GM21619 (cell line): ENCODE data around the gene MIGA1.
A peak's percentile ranks its signal among the peaks of the same experiment; 100 is the strongest.
"Not testable (repeated sequence)": the region's sequence is repeated elsewhere in the genome, so short reads cannot be mapped to it uniquely, and the experiment has no call there.

Experiments
- ATAC-seq: cut with Tn5 transposase; IDR thresholded peaks from one replicate; pipeline ENCODE4 v1.9.1; 2021; ENCODE audit not compliant: unreplicated experiment

Gene MIGA1

GRCh38 chr1:77905603-77906002, 126.2 kb downstream of the MIGA1 start:
- ATAC-seq = no peak

DNA sequence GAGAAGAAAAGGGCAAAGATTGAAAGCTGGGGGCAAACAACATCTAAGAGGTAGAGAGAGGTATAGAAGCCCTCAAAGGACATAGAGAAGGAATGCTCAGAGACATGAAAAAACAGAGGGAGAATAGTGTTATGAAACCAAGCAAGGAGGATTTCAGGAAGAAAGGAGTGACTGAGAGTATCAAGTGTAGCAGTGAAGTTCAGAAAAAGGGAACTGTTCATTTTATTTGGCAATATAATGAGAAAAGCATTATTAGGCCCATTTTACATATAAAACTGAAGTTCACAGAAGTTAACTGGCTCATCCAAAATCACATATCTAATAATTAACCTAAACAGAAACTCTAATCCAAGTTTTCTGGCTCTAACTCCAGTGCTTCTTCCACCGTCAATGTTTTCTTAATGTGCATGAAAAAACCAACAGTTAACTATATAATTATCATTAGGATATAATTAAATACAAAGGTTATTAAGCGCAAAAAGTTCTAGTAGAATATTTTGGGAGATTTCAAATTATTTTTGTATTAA, 126.6 kb downstream of the MIGA1 start:
- no peak for ATAC-seq

DNA sequence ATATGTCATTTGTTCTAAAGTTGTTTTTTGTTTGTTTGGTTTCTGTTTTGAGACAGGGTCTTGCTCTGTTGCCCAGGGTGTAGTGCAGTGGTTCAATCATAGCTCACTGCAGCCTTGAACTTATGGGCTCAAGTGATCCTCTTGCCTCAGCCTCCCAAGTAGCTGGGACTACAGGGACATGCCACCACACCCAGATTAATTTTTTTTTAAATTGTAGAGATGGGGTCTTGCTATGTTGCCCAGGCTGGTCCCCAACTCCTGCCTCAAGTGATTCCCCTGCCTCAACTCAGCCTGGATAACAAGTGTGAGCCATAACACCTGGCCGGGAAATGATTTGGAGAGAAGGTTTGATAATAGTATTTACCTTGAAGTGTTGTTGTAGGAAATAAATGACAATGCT, 127.2 kb downstream of the MIGA1 start:
- ATAC-seq = no peak

DNA sequence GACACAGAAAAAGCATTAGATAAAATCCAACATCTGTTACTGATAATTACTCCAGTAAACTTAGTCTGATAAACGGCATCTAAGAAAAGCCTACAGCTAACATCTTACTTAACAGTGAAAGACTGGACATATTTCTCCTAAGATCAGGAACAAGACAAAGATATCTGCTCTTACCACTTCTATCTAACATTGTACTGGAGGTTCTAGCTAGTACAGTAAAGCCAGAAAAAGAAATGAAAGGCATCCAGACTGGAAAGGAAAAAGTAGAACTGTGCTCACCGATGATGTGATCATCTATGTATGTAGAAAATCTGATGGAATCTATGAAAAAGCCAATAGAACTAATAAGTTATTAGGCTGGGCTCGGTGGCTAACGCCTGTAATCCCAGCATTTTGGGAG, 130.7 kb downstream of the MIGA1 start:
- ATAC-seq = no peak

DNA sequence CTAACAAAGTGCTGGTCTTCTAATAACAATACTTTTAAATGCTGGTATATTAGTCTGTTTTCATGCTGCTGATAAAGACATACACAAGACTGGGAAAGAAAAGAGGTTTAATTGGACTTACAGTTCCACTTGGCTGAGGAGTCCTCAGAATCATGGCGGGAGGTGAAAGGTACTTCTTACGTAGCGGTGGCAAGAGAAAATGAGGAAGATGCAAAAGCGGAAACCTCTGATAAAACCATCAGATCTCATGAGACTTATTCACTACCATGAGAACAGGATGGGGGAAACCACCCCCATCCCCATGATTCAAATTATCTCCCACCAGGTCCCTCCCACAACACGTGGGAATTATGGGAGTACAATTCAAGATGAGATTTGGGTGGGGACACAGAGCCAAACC, 139.5 kb downstream of the MIGA1 start:
- not testable (repeated sequence) for ATAC-seq

DNA sequence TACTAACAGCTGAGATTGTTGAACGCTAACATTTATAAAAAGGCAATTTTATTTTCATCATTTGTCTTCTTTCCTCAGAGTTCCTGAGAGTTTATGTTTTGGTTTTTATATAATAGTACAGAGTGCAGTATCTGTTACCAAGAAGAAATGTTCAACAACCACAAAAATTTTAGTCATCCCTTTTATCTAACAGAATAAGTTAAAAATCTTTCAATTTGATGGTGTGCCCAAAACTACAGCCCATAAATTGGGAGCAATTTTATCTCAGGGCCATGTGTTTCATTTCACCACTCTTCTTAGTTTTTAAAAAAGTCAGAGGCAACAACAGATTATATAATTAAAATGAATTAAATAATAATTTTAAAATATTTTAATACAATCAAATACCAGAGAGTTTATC, 146.1 kb downstream of the MIGA1 start:
- ATAC-seq = no peak

GRCh38 chr1:77925956-77926355, 146.5 kb downstream of the MIGA1 start:
- no peak for ATAC-seq

- peak; percentile 61 for ATAC-seq
These were observed 147.3 kb downstream of the MIGA1 start for GRCh38 chr1:77926561-77927357.

- ATAC-seq = no peak
These were observed 148.0 kb downstream of the MIGA1 start for GRCh38 chr1:77927414-77927813.
